HEK293 (cell line): ENCODE data around the gene GBF1.

ENCODE experiments used
- BCL11B ChIP-seq: fragments of 450-650 bp; formaldehyde crosslinking; IDR thresholded peaks from 2 replicates; pipeline ENCODE4 v1.5.1; 2016; ENCODE audit warnings: low read depth, missing biosample characterization, missing genetic modification characterization
- GLIS1 ChIP-seq: fragments of 450-650 bp; formaldehyde crosslinking; IDR thresholded peaks from 2 replicates; pipeline ENCODE4 v1.5.1; 2016; ENCODE audit warnings: missing biosample characterization, missing genetic modification characterization
- KLF1 ChIP-seq: fragments of 450-650 bp; formaldehyde crosslinking; IDR thresholded peaks from 2 replicates; pipeline ENCODE4 v1.5.1; 2016; ENCODE audit warnings: missing biosample characterization, missing genetic modification characterization
- PRDM1 ChIP-seq: fragments of 450-650 bp; formaldehyde crosslinking; IDR thresholded peaks from 2 replicates; pipeline ENCODE4; 2016; ENCODE audit warnings: missing biosample characterization, missing genetic modification characterization
- PRDM10 ChIP-seq: fragments of 450-650 bp; formaldehyde crosslinking; IDR thresholded peaks from 2 replicates; pipeline ENCODE4 v1.5.1; 2016; ENCODE audit warnings: missing biosample characterization, missing genetic modification characterization
- PRDM4 ChIP-seq: fragments of 450-650 bp; formaldehyde crosslinking; IDR thresholded peaks from 2 replicates; pipeline ENCODE4 v1.5.1; 2017; ENCODE audit warnings: missing biosample characterization, missing genetic modification characterization
- RBAK ChIP-seq: fragments of 450-650 bp; formaldehyde crosslinking; IDR thresholded peaks from 2 replicates; pipeline ENCODE4 v1.5.1; 2016; ENCODE audit warnings: missing biosample characterization, missing genetic modification characterization
- SP2 ChIP-seq: fragments of 450-650 bp; formaldehyde crosslinking; IDR thresholded peaks from 2 replicates; pipeline ENCODE4 v1.5.1; 2016; ENCODE audit warnings: missing biosample characterization, missing genetic modification characterization
- SP7 ChIP-seq: fragments of 450-650 bp; formaldehyde crosslinking; IDR thresholded peaks from 2 replicates; pipeline ENCODE4 v1.5.1; 2016; ENCODE audit warnings: missing biosample characterization, missing genetic modification characterization
- TSHZ1 ChIP-seq: fragments of 450-650 bp; formaldehyde crosslinking; IDR thresholded peaks from 2 replicates; pipeline ENCODE4 v1.5.1; 2016; ENCODE audit warnings: missing biosample characterization, missing genetic modification characterization, borderline replicate concordance
- ZBTB1 ChIP-seq: fragments of 450-650 bp; formaldehyde crosslinking; IDR thresholded peaks from 2 replicates; pipeline ENCODE4 v1.5.1; 2016; ENCODE audit warnings: missing biosample characterization, missing genetic modification characterization
- ZBTB11 ChIP-seq: fragments of 450-650 bp; formaldehyde crosslinking; conservative IDR thresholded peaks from 2 replicates; pipeline ENCODE4 v1.5.1; 2016; ENCODE audit warnings: low read depth, missing biosample characterization, missing genetic modification characterization
- ZBTB17 ChIP-seq: fragments of 450-650 bp; formaldehyde crosslinking; IDR thresholded peaks from 2 replicates; pipeline ENCODE4 v1.5.1; 2016; ENCODE audit warnings: missing biosample characterization, missing genetic modification characterization
- ZBTB21 ChIP-seq: fragments of 450-650 bp; formaldehyde crosslinking; IDR thresholded peaks from 2 replicates; pipeline ENCODE4 v1.5.1; 2017; ENCODE audit warnings: missing biosample characterization, missing genetic modification characterization
- ZEB2 ChIP-seq: fragments of 450-650 bp; formaldehyde crosslinking; IDR thresholded peaks from 2 replicates; pipeline ENCODE4 v1.5.1; 2016; ENCODE audit warnings: missing biosample characterization, missing genetic modification characterization
- ZFP69B ChIP-seq: fragments of 450-650 bp; formaldehyde crosslinking; IDR thresholded peaks from 2 replicates; pipeline ENCODE4 v1.5.1; 2016; ENCODE audit warnings: missing biosample characterization, missing genetic modification characterization
- ZNF2 ChIP-seq: fragments of 450-650 bp; formaldehyde crosslinking; IDR thresholded peaks from 2 replicates; pipeline ENCODE4 v1.5.1; 2016; ENCODE audit warnings: missing biosample characterization, missing genetic modification characterization
- ZNF221 ChIP-seq: fragments of 450-650 bp; formaldehyde crosslinking; IDR thresholded peaks from 2 replicates; pipeline ENCODE4 v1.5.1; 2017; ENCODE audit warnings: missing biosample characterization, missing genetic modification characterization, borderline replicate concordance
- ZNF24 ChIP-seq: fragments of 450-650 bp; formaldehyde crosslinking; IDR thresholded peaks from 2 replicates; pipeline ENCODE4 v1.5.1; 2016; ENCODE audit warnings: missing biosample characterization, missing genetic modification characterization
- ZNF26 ChIP-seq: fragments of 450-650 bp; formaldehyde crosslinking; IDR thresholded peaks from 2 replicates; pipeline ENCODE4 v1.5.1; 2016; ENCODE audit warnings: missing biosample characterization, missing genetic modification characterization
- ZNF391 ChIP-seq: fragments of 450-650 bp; formaldehyde crosslinking; IDR thresholded peaks from 2 replicates; pipeline ENCODE4 v1.5.1; 2016; ENCODE audit warnings: low read depth, missing biosample characterization, missing genetic modification characterization, borderline replicate concordance
- ZNF561 ChIP-seq: fragments of 450-650 bp; IDR thresholded peaks from 2 replicates; pipeline ENCODE4 v1.5.1; 2018; ENCODE audit warnings: missing biosample characterization, missing genetic modification characterization, borderline replicate concordance
- ZNF610 ChIP-seq: fragments of 450-650 bp; formaldehyde crosslinking; IDR thresholded peaks from 2 replicates; pipeline ENCODE4 v1.5.1; 2016; ENCODE audit warnings: missing biosample characterization, missing genetic modification characterization, borderline replicate concordance
- ZNF621 ChIP-seq: fragments of 450-650 bp; formaldehyde crosslinking; IDR thresholded peaks from 2 replicates; pipeline ENCODE4 v1.5.1; 2017; ENCODE audit warnings: missing biosample characterization, missing genetic modification characterization
- ZSCAN30 ChIP-seq: fragments of 450-650 bp; IDR thresholded peaks from 2 replicates; pipeline ENCODE4 v1.5.1; 2018; ENCODE audit warnings: missing biosample characterization, mild to moderate bottlenecking, missing genetic modification characterization, moderate library complexity

Gene GBF1

GRCh38 chr10:102394079-102394800 is 148.9 kb downstream of the GBF1 start (continued):
- TF ChIP-seq PRDM10 (tag by site-specific recombination) (peak; percentile 98), ZBTB21 (tag by site-specific recombination) (peak; percentile 99), BCL11B (tag by site-specific recombination) (0 out of 2 replicates have a peak, but pooled peaks have one; percentile 13), ZSCAN30 (peak; percentile 67), KLF1 (peak; percentile 55), RBAK (no peak), ZNF26 (tag by site-specific recombination) (no peak), ZFP69B (tag by site-specific recombination) (peak; percentile 76; the same call in 1 of the 2 replicates), ZNF621 (no peak), ZNF391 (tag by site-specific recombination) (peak; percentile 71; the same call in 1 of the 2 replicates), ZNF2 (tag by site-specific recombination) (peak; percentile 55), ZBTB1 (tag by site-specific recombination) (peak; percentile 25; the same call in 1 of the 2 replicates), ZBTB11 (tag by site-specific recombination) (peak; percentile 80), TSHZ1 (no peak), PRDM4 (tag by site-specific recombination) (peak; percentile 7; the same call in 1 of the 2 replicates), SP2 (peak; percentile 94), GLIS1 (tag by site-specific recombination) (peak; percentile 96), ZBTB17 (tag by site-specific recombination) (peak; percentile 83), ZNF221 (tag by site-specific recombination) (no peak), ZNF24 (tag by site-specific recombination) (0 out of 2 replicates have a peak, but pooled peaks have one; percentile 75), ZNF561 (tag by site-specific recombination) (peak; percentile 89; the same call in 1 of the 2 replicates), ZEB2 (tag by site-specific recombination) (peak; percentile 87), ZNF610 (tag by site-specific recombination) (peak; percentile 8; the same call in 1 of the 2 replicates), SP7 (tag by site-specific recombination) (peak; percentile 73), PRDM1 (no peak)
